ENCODE results near the gene FOXC1.

Gene FOXC1

DNA sequence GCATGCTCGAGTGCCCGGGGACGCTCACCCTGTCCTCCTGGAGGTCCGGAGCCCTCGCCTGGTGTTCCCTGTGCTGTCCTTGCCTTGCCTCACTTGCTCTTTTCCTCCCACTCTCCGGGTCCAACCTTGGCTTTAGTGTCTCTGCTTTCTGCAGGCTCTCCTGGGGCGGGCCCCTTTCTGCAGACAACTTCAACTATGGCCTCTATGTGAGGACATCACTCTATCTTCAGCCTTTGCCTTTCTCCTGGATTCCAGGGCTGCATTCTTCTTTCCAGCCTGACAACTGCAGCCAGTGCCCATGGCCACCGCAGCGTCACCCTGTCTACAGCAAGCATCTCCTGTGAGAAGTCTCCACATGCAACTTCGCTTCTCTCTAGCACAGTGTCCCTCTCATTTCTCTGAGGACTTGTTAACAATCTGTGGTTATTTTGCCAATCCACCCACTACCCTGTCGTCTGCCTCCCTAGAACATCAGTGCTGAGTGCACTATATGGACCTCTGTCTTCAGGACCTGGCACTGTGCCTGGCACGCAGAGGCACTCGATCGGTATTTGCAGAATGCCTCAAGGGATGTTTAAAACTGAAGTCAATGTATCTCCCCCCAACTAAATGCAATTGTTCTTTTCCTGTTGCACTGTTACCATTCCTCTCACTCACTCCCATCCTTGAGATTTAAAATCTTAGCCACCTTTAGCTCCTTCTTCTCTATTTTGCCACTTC, 35.9 kb downstream of the FOXC1 start:
- DNase-seq = no peak

DNA sequence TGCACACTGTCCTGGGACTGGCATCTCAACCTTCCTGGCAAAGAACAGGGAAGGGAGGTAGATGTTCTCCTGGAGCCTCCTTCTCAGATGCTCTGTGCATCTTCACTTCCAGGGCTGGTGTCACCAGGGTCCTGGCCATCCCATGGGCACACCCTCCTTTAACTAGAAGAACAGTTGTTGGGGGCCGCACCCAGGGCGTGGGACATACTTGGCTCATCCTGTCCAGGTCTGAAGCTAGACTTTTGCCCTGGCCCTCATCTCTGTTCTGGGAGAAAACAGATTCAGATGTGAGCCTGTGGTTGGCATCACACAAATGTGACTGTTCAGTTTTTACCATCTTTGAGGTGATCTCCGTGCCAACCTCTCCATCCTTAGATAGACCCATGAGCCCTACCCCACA, 41.6 kb downstream of the FOXC1 start:
- no peak for DNase-seq

DNA sequence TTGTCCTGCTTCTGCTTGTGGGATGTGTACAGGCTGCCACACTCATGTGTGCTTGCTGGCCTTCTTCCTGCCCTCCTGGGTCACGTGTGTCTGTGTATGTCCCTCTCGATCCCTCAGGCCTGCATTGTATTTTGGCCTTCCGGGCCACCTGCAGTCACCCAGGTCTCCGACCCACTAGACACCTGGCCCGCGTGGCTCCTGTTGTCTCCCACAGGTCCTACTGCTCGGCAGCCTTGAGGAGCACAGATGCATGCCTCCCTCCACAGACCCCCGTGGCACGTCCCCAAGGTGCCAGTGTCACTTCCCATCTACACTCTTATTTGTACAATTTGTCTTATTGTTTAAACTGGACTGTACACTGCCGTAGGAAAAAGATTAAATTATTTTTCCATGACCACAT, 43.1 kb downstream of the FOXC1 start:
- DNase-seq = no peak

DNA sequence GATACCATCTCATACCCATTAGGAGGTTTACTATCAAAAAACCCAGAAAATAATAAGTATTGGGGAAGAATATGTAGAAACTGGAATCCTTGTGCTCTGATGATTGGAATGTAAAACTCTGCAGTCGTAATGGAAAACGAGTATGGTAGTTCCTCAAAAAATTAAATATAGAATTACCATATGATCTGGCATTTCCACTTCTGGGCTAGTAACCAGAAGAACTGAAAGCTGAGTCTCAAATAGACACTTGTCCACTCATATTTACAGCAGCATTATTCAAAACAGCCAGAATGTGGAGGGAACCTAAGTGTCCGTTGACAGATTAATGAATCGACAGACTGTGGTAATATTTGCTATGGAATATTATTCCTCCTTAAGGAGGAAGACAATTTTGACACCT, 44.3 kb downstream of the FOXC1 start:
- no peak for DNase-seq

DNA sequence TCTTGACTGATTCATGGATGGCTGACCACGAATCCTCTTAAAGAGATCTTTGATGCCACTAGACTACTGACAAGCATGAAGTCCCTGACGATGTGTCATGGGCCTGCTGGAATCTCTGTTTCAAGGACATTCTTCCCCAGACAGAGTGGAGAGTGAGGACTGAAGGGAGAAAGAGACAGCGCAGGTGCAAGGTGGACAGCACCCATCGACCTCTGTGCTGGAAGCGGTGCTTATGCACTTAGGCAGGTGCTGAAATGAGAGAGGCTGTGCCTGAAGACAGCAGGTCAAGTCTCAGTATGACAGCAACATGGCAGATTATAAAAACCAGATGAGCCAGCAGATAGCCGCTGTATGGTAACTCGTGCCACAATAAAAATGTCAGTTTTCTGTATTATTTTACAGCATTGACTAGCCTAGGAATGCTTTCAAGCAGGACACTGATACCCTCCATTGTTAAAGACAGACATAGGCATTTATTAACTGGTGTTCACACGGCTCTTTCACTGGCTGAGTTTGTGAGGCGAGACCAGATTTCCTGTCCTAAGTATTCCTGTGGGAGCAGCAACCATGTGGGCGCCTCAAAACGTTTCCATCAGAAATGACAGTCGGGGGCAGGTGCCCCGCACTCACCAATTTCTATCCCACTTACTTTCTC, 47.5 kb downstream of the FOXC1 start:
- DNase-seq = no peak

DNA sequence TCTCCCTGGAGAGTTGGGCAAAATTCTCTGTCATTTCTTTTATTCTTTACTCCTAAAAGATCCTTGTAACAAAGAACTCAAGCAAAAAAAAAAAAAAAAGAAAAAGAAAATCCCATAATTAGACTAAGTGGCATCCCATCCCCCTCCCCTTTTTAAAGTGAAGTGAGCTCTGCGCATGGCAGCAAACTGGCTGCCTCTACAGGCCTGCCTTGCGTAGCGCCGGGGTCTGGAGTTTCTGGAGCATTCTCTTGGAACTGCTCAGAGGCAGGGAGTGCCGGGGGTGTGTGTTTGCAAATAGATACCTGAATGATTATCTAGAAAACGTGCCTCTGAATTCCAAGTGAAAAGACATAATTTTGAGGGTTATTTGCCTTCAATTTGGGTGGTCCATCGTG, 48.1 kb downstream of the FOXC1 start:
- no peak for DNase-seq

DNA sequence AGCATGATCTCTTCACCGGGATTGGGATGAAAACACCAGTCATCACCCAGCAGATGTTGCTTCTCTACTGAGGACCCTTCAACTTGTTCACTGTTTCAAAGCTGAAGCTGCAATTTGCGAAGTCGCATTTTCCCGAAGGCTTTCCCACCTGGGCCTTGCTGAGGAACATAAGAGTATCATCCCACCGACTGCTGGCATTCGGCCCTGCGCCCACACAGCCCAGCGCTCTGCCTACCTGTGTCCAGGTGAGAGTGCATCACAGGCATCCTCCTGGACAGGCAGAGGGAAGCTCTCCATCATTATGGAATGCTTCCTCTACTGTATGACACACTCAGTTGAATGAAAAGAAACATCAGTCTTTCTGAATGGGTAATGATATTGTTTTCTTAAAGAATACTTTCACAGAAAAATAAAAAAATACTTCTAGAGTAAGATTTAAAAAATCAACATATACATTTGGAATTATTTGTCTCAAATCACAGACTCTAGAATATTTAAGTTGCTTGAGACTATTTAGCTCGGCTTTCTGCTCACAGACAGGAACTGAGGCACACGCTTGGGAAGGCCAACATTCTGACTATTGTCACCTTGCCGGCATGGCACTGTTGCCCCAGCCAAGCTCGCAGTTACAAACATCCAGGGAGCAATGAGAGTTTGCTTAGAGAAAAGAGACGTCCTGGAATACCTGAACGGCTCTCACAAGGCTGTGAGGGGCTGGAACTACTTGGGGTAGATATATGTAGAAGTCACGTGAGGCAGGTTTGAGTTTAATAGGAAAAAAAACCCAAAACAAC, 48.7 kb downstream of the FOXC1 start:
- no peak for DNase-seq

DNA sequence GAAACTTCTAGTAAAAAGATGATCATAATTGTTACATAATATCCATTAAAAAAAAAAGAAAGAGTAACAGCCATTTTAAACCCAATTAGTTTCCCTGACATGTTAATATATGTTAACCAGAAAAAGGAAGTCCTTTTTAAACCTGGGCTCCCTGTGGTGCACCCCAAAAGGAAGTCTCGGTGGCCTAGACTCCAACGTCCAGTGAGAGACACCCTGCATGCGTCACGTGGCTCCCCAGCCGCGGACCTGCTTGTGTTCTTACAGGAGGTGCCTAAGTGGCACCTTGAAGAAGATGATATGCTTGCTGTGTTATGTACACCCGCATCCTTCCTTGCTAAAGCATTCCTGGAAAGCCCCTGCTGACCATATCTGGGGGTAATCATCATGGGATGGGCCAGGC, 50.1 kb downstream of the FOXC1 start:
- DNase-seq = no peak

DNA sequence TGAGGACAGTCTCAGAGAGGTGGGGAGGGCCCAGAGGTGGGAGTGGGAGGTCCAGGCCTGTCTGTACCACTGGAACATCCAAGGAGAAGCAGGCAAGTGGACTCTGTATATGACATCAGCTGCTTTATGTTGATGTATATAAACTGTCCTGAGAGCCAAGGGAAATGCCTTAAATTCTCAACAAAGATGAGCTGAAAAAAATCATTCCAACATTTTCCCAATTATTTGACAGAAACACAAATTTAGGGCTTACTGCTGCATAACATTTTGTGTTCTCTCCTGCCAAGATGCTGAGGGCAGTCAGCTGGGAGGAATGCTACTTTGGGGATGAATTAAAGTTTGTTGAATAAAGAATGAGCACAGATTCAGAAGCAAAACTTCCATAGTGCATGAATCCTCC, 52.8 kb downstream of the FOXC1 start:
- no peak for DNase-seq
